Measurements from ENCODE around the gene ZNF841.

DNA sequence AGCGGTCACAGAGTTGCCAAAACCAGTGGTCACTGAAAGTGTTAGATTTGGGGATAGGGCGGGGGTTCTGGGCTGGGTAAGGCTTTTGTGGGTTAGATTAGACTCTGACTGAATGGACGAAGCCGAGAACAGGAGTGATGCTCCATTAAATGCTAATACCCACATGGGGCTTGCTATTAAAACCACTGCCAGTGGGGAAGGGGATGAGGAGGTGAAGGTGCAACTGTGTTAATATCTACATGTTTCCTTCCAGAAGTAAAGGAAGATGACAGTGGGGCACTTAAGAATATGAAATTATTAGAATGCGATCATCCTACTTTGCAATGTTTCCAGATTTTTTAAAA, 66.8 kb downstream of the ZNF841 start:
- TF ChIP-seq, protein P1, sequence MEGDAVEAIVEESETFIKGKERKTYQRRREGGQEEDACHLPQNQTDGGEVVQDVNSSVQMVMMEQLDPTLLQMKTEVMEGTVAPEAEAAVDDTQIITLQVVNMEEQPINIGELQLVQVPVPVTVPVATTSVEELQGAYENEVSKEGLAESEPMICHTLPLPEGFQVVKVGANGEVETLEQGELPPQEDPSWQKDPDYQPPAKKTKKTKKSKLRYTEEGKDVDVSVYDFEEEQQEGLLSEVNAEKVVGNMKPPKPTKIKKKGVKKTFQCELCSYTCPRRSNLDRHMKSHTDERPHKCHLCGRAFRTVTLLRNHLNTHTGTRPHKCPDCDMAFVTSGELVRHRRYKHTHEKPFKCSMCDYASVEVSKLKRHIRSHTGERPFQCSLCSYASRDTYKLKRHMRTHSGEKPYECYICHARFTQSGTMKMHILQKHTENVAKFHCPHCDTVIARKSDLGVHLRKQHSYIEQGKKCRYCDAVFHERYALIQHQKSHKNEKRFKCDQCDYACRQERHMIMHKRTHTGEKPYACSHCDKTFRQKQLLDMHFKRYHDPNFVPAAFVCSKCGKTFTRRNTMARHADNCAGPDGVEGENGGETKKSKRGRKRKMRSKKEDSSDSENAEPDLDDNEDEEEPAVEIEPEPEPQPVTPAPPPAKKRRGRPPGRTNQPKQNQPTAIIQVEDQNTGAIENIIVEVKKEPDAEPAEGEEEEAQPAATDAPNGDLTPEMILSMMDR (conservative IDR thresholded peaks at IDR 0.05; ENCODE audit: low read length), result no peak
- TF ChIP-seq EZH2phosphoT487 (IDR thresholded peaks at IDR 0.05; ENCODE audit: borderline replicate concordance), result no peak
